Measurements from ENCODE around the gene SCAI.

GRCh38 chr9:125028041-125028440, 115.3 kb downstream of the SCAI start:
- TF ChIP-seq, protein P1, sequence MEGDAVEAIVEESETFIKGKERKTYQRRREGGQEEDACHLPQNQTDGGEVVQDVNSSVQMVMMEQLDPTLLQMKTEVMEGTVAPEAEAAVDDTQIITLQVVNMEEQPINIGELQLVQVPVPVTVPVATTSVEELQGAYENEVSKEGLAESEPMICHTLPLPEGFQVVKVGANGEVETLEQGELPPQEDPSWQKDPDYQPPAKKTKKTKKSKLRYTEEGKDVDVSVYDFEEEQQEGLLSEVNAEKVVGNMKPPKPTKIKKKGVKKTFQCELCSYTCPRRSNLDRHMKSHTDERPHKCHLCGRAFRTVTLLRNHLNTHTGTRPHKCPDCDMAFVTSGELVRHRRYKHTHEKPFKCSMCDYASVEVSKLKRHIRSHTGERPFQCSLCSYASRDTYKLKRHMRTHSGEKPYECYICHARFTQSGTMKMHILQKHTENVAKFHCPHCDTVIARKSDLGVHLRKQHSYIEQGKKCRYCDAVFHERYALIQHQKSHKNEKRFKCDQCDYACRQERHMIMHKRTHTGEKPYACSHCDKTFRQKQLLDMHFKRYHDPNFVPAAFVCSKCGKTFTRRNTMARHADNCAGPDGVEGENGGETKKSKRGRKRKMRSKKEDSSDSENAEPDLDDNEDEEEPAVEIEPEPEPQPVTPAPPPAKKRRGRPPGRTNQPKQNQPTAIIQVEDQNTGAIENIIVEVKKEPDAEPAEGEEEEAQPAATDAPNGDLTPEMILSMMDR (IDR thresholded peaks at IDR 0.05) = no peak
- TF ChIP-seq POLR2A (IDR thresholded peaks at IDR 0.05) = no peak
